Lower leg skin (tissue), 3 donors: ENCODE measurements around the gene SELP.

Source experiments
- CTCF ChIP-seq, 3 donors: fragments of 450-650 bp; IDR thresholded peaks; one replicate each; pipeline ENCODE4 v1.5.1; 2016; ENCODE audit warnings: antibody characterized with exemption in 3 of 3, mild to moderate bottlenecking in 3 of 3, moderate library complexity in 2 of 3
- POLR2A ChIP-seq, 2 donors: fragments of 450-650 bp; IDR thresholded peaks; one replicate each; pipeline ENCODE4 v1.6.1; 2016 to 2017; ENCODE audit warnings: antibody characterized with exemption in 2 of 2, mild to moderate bottlenecking in 1 of 2, moderate library complexity in 1 of 2

GRCh38 chr1:169572187-169572586 lies 57.7 kb downstream of the SELP start:
- TF ChIP-seq CTCF (IDR thresholded peaks at IDR 0.05) (no peak), POLR2A (IDR thresholded peaks at IDR 0.05) (no peak)
